ENCODE data around the gene TLX1.

TLX1 gene

GRCh38 chr10:101112799-101113594 is 18.1 kb upstream of the TLX1 start:
- DNase-seq: no peak

DNA sequence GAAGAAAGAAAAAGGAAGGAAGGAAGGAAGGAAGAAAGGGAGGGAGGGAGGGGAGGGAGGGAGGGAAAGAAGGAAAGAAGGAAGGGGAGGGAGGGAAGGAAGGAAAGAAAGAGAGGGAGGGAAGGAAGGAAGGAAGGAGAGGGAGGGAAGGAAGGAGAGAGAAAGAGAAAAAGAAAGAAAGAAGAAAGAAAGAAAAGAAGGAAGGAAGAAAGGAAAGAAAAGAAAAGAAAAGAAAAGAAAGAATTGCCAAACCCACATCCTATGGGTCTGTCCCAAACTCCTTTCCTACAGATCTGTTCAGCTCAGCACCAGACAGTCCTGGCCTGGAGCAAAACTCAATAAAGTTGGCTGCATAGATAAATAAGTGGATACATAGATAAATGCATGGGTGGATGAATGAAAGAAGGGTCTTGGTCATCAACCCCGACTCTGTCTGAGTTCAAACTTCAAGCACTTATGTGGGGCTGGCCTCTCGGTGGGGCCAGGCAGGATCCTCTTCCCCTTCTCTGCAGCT is 17.2 kb upstream of the TLX1 start:
- DNase-seq: no peak

DNA sequence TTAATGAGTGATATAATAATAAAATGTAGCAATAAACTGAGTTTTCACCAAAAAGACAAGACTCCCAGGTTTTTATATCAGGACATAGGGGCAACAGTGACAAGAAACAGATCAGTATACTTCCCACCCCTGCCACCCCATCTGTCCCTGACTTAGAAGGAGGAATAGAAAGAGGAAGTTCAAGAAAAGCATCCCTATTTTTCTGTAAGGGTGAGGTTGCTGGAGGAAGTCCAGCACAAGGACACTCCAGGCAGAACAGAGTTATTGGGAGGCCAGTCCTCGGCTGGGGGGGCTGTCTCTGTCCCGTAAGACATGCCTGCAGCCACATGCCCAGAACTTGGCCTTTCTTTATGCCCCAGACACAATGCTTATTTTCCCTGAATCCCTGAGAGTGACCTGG is 16.5 kb upstream of the TLX1 start:
- no peak for DNase-seq

DNA sequence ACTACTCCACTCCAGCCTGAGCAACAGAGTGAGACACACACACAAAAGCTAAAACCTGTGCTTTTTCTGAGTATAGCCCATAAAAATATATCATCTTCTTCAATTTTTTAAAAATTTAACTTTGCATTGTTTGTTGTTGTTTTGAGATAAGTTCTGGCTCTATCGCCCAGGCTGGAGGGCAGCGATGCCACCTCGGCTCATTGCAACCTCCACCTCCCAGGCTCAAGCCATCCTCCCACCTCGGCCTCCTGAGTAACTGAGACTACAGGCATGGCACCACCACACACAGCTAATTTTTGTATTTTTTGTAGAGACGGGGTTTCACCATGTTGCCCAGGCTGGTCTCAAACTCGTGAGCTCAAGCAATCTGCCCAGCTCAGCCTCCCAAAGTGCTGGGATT is 14.3 kb upstream of the TLX1 start:
- DNase-seq: no peak

- DNase-seq: no peak
These were observed 13.1 kb upstream of the TLX1 start for GRCh38 chr10:101118031-101118430.

DNA sequence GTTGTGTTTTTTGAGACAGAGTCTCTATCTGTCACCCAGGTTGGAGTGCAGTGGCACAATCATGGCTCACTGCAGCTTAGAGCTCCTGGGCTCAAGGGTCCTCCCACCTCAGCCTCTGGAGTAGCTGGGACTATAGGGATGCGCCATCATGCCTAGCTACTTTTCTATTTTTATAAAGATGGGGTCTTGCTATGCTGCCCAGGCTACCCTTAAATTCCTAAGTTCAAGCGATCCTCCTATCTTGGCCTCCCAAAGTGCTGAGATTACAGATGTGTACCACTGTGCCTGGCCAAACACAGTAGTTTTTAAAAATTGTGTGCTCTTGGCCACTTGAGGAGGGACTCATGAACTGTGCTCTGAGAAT is 10.6 kb upstream of the TLX1 start:
- DNase-seq: no peak

GRCh38 chr10:101120884-101121653 is 10.0 kb upstream of the TLX1 start:
- DNase-seq: no peak

GRCh38 chr10:101121654-101122031 is 9.5 kb upstream of the TLX1 start:
- DNase-seq: no peak

DNA sequence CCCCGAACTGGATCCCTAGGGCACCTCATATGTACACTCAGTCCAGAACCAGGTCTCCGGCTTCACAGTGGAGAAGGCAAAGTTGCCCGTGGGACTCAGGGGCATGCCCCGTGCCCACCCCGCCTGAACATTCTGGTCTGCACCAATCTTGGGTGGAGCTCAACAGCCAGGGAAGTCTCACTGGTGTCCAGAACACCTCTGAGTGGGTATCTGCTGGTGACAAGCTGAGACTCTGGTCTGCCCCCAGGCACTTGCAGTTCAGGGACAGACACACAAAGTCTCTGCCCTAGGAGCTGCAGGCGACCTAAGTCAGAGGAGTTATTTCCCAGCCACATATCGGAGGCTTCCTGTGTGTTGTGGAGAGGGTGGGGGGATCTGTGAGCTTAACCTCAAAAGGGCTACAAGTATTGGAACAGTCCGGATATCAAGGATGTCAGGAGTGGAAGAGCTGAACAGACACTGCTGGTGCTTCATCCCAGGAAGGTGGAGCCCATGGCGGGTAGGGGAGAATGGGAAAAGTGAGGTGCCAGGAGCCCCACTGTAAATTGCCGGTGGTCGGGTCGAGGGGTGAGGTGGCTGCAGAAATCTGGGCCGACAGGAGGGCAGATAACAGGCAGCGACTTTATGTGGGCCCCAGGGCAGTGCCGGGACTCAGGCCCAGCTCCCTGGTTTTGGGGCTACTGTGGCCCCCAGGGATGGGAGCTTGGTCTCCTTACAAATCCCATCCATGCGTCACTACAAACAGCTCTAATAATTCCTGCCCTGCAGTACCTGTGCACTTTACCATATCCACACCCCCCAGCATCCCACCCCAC is 8.6 kb upstream of the TLX1 start:
- no peak for DNase-seq

GRCh38 chr10:101123085-101123814 is 7.8 kb upstream of the TLX1 start:
- no peak for DNase-seq

GRCh38 chr10:101123815-101124617 is 7.1 kb upstream of the TLX1 start:
- no peak for DNase-seq

DNA sequence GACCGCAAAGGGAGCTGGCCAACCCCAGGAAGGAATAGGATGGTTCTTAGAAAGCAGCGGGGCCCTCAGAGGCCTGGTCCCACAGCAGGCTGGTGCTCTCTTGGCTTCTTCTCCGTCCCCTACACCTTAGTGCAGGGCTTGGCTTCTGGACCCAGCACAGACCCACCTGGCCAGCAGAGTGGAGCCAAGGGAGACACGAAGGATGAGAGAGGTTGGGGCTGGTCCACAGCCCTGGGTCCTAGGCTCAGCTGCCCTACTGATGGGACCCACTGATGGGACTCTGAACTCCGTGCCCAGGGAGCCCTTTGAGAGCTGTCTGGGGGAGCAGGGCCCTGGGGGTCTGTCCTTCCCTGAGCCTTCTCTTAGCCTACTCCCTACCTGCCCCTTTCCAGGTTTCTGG is 6.2 kb upstream of the TLX1 start:
- DNase-seq: no peak

- no peak for DNase-seq
These were observed 4.1 kb upstream of the TLX1 start for GRCh38 chr10:101126684-101127628.

- DNase-seq: no peak
These were observed 959 bp upstream of the TLX1 start for GRCh38 chr10:101130141-101130540.

DNA sequence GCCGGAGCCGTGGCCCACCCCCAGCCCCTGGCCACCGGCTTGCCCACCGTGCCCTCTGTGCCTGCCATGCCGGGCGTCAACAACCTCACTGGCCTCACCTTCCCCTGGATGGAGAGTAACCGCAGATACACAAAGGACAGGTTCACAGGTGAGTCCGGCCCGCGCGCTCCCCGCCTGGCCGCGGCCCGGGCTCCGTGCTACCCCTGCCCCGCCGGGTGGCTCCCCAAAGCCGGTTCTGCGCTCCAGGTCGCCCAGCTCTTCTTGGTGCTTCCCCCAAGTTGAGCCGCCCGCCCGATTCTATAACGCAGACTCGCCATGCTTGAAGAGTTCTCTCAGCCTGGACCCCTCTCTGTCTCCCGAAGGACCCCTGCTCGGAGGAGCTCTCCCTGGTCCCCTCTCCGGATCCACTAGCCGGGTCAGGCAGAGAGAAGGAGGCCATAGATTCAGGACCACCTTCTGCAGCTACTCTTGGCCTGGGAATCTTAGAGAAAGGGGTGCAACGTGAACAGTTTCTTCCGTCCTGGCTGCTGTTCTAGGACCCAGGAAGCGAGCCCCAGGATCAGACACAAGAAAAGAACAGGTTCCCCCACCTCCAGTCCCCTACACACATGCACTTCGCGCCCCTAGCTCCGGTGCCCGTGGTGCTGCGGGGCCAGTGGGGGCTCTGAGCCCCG is 999 bp downstream of the TLX1 start:
- no peak for DNase-seq

- DNase-seq: no peak
These were observed 1.8 kb downstream of the TLX1 start for GRCh38 chr10:101132636-101133473.

DNA sequence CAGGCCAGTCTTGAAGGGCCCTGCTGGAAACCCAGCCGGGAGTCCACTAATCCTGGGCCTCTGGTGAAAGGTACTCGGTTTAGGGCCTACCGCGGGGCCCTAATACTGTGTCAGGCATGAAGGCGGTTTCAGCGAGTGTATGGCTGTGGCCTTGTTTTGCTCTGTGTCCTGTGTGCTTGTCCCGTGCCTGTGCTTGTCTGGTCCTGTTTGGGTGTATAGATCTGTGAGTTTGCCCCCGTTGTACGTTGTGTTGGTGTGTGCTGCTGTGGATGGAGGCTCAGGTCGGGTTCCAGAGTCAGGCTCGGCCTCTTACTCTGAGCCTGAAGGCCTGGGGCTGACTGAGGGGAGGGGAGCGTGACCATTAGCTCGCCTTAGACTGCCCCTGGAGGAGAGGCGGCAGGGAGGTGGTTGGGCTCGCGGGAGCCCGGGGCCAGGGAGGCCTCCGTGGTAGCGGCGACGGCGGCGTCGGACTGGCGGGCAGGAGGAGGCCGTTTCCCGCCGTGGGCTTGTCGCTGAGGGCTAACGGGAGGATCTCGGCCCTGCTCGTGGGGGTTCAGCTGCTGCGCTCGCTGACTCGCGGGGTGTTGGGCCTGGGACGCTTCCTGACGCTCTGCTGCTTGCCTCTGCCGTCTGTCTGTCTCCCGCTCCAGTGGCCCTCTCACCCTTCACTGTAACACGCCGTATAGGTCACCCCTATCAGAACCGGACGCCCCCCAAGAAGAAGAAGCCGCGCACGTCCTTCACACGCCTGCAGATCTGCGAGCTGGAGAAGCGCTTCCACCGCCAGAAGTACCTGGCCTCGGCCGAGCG is 2.6 kb downstream of the TLX1 start:
- DNase-seq: no peak
